Neural cell (in vitro differentiated cells): ENCODE measurements around the gene GRIPAP1. TPM values are rescaled to one million over a fixed set of nuclear protein-coding genes. Genes with fewer than 3 reads are reported as not detected.

Experiments used
- H2AFZ ChIP-seq: fragments of 200-600, 300-800 bp; sonication (generic), shearing (Covaris generic); 2 replicates; pipeline ENCODE4 v1.6.0; 2014; ENCODE audit warnings: low read depth, mild to moderate bottlenecking, antibody characterized with exemption, low read length, moderate library complexity
- H3F3A ChIP-seq: fragments of 200-600 bp; shearing (Covaris generic); 2 replicates; pipeline ENCODE4 v1.6.1; 2016; ENCODE audit warnings: mild to moderate bottlenecking, moderate library complexity, mixed read lengths, antibody characterized with exemption, low read length; ENCODE audit not compliant: insufficient read depth, poor library complexity, severe bottlenecking
- H3K27ac ChIP-seq: fragments of 200-600, 300-800 bp; sonication (generic), shearing (Covaris generic); 2 replicates; pipeline ENCODE4 v1.5.1; 2014; ENCODE audit warnings: mild to moderate bottlenecking, low read length, moderate library complexity
- H3K27me3 ChIP-seq: fragments of 300-800, 200-600 bp; sonication (generic), shearing (Covaris generic); 2 replicates; pipeline ENCODE4 v1.6.0; 2014; ENCODE audit warnings: mild to moderate bottlenecking, low read depth, low read length, moderate library complexity; ENCODE audit not compliant: insufficient read depth
- H3K36me3 ChIP-seq: fragments of 300-800, 200-600 bp; sonication (generic), shearing (Covaris generic); 2 replicates; pipeline ENCODE4 v1.5.1; 2014; ENCODE audit warnings: mild to moderate bottlenecking, antibody characterized with exemption, low read length, moderate library complexity; ENCODE audit not compliant: insufficient read depth
- H3K4me2 ChIP-seq: fragments of 300-800, 200-600 bp; sonication (generic), shearing (Covaris generic); 2 replicates; pipeline ENCODE4 v1.6.0; 2014; ENCODE audit warnings: mild to moderate bottlenecking, low read length
- H3K4me3 ChIP-seq: fragments of 300-800, 200-600 bp; sonication (generic), shearing (Covaris generic); 2 replicates; pipeline ENCODE4 v1.5.1; 2014; ENCODE audit warnings: mild to moderate bottlenecking, low read length, moderate library complexity
- H3K79me2 ChIP-seq: fragments of 200-600 bp; shearing (Covaris generic); replicated peaks from 2 replicates; pipeline ENCODE4 v1.6.0; 2014; ENCODE audit warnings: mild to moderate bottlenecking, low read length, moderate library complexity; ENCODE audit not compliant: insufficient read depth
- H3K9ac ChIP-seq: fragments of 300-800, 200-600 bp; sonication (generic), shearing (Covaris generic); 2 replicates; pipeline ENCODE4 v1.6.1; 2016; ENCODE audit warnings: mild to moderate bottlenecking, low read length, mixed read lengths
- H3K9me2 ChIP-seq: fragments of 200-600 bp; shearing (Covaris generic); 2 replicates; pipeline ENCODE4 v1.6.1; 2016; ENCODE audit warnings: mild to moderate bottlenecking, low read length, mixed read lengths; ENCODE audit not compliant: insufficient read depth
- H3K9me3 ChIP-seq: fragments of 200-600, 300-800 bp; sonication (generic), shearing (Covaris generic); 2 replicates; pipeline ENCODE4 v1.6.1; 2016; ENCODE audit warnings: mild to moderate bottlenecking, mixed run types, low read length, moderate library complexity, mixed read lengths
- H4K20me1 ChIP-seq: fragments of 200-600 bp; shearing (Covaris generic); 2 replicates; pipeline ENCODE4 v1.6.1; 2016; ENCODE audit warnings: mild to moderate bottlenecking, mixed run types; ENCODE audit not compliant: insufficient read depth
- CTCF ChIP-seq: fragments of 450-650 bp; IDR thresholded peaks from 2 replicates; pipeline ENCODE4 v1.5.1; 2014; ENCODE audit warnings: antibody characterized with exemption, mild to moderate bottlenecking, moderate library complexity; ENCODE audit not compliant: poor library complexity, severe bottlenecking
- EP300 ChIP-seq: fragments of 450-650 bp; conservative IDR thresholded peaks from 2 replicates; pipeline ENCODE4 v1.6.1; 2014; ENCODE audit warnings: antibody characterized with exemption, mild to moderate bottlenecking, moderate library complexity; ENCODE audit not compliant: poor library complexity, severe bottlenecking
- EZH2 ChIP-seq: fragments of 200-600, 300-800 bp; shearing (Covaris generic), sonication (generic); IDR thresholded peaks from 2 replicates; pipeline ENCODE4 v1.6.1; 2014; ENCODE audit warnings: antibody characterized with exemption, low read length, borderline replicate concordance, mild to moderate bottlenecking; ENCODE audit not compliant: insufficient read depth, poor library complexity, severe bottlenecking
- MXI1 ChIP-seq: fragments of 450-650 bp; conservative IDR thresholded peaks from 2 replicates; pipeline ENCODE4 v1.6.1; 2014; ENCODE audit warnings: antibody characterized with exemption, mild to moderate bottlenecking; ENCODE audit not compliant: poor library complexity, severe bottlenecking
- POLR2AphosphoS5 ChIP-seq: IDR thresholded peaks from 2 replicates; pipeline ENCODE4 v1.6.1; 2012
- RAD21 ChIP-seq: fragments of 450-650 bp; conservative IDR thresholded peaks from 2 replicates; pipeline ENCODE4 v1.6.1; 2014; ENCODE audit warnings: antibody characterized with exemption, mild to moderate bottlenecking, moderate library complexity
- REST ChIP-seq: IDR thresholded peaks from 2 replicates; pipeline ENCODE4 v1.6.1; 2012; ENCODE audit warnings: borderline replicate concordance
- SMC3 ChIP-seq: fragments of 450-650 bp; conservative IDR thresholded peaks from 2 replicates; pipeline ENCODE4 v1.6.1; 2014; ENCODE audit warnings: antibody characterized with exemption, mild to moderate bottlenecking, moderate library complexity; ENCODE audit not compliant: poor library complexity
- TAF1 ChIP-seq: IDR thresholded peaks from 2 replicates; pipeline ENCODE4 v1.6.1; 2012; ENCODE audit warnings: low read depth
- polyA plus RNA-seq: library from polyadenylated mRNA; depleted of rRNA; stranded (reverse); fragments of >200 nt; gene quantifications from 2 replicates; pipeline ENCODE4 v1.2.3, GENCODE V29; 2014

Gene GRIPAP1
- polyA plus RNA-seq, 1 donor from 2014 or later = 134 TPM

GRCh38 chrX:48942895-48943294 lies 59.2 kb downstream of the GRIPAP1 start:
- TF ChIP-seq MXI1 = no peak
- no peak for TF ChIP-seq EP300
- TF ChIP-seq REST = no peak
- no peak for TF ChIP-seq SMC3
- TF ChIP-seq EZH2 = no peak
- TF ChIP-seq POLR2AphosphoS5 = no peak
- TF ChIP-seq RAD21 = no peak
- TF ChIP-seq CTCF = no peak
- TF ChIP-seq TAF1 = no peak
- Histone ChIP-seq H3K4me3 (no peak overlapping the region), H3K79me2 (no peaks in the 10 kb centered on the region), H3K9ac (no peak overlapping the region), H3K36me3 (no peaks in the 10 kb centered on the region), H3K9me2 (no peaks in the 10 kb centered on the region), H3K4me2 (no peak overlapping the region), H3F3A (no peaks in the 10 kb centered on the region), H3K27me3 (no peaks in the 10 kb centered on the region), H3K27ac (no peak overlapping the region), H3K9me3 (no peaks in the 10 kb centered on the region), H2AFZ (no peak overlapping the region), H4K20me1 (no peaks in the 10 kb centered on the region)

GRCh38 chrX:48940404-48940955 lies 61.6 kb downstream of the GRIPAP1 start:
- Histone ChIP-seq H3K4me2 (no peak overlapping the region), H3K79me2 (no peaks in the 10 kb centered on the region), H3K9me2 (no peaks in the 10 kb centered on the region), H3K27me3 (no peaks in the 10 kb centered on the region), H3K36me3 (no peaks in the 10 kb centered on the region), H3K4me3 (no peak overlapping the region), H4K20me1 (no peaks in the 10 kb centered on the region), H3K9me3 (no peaks in the 10 kb centered on the region), H3K27ac (no peak overlapping the region), H3K9ac (no peak overlapping the region), H2AFZ (no peak overlapping the region), H3F3A (no peaks in the 10 kb centered on the region)
- TF ChIP-seq POLR2AphosphoS5 (no peak), SMC3 (no peak)
